H9 (cell line): ENCODE measurements around the gene AGAP3. TPM values are rescaled to one million over a fixed set of nuclear protein-coding genes. Genes with fewer than 3 reads are reported as not detected.

ENCODE experiments used
- DNase-seq: peaks from one replicate; pipeline ENCODE4 v3.0.0-alpha.2; 2017
- H2AFZ ChIP-seq: one replicate; pipeline ENCODE4 v1.6.1; 2013; ENCODE audit warnings: mild to moderate bottlenecking, low read length, control low read depth, moderate library complexity
- H2AK5ac ChIP-seq: 2 replicates; pipeline ENCODE4 v1.6.1; 2013; ENCODE audit warnings: low read length, control low read depth, mixed read lengths; ENCODE audit not compliant: insufficient read length
- H2BK120ac ChIP-seq: one replicate; pipeline ENCODE4 v1.6.1; 2013; ENCODE audit warnings: low read depth, mild to moderate bottlenecking, low read length, control low read depth, inconsistent platforms; ENCODE audit not compliant: poor library complexity, severe bottlenecking
- H2BK12ac ChIP-seq: 2 replicates; pipeline ENCODE4 v1.6.1; 2013; ENCODE audit warnings: low read length, control low read depth, mixed read lengths, low read depth; ENCODE audit not compliant: insufficient read length
- H2BK15ac ChIP-seq: 2 replicates; pipeline ENCODE4 v1.6.1; 2013; ENCODE audit warnings: low read depth, low read length, control low read depth
- H2BK20ac ChIP-seq: one replicate; pipeline ENCODE4 v1.6.1; 2013; ENCODE audit warnings: low read depth, mild to moderate bottlenecking, low read length, control low read depth, inconsistent platforms; ENCODE audit not compliant: poor library complexity, severe bottlenecking
- H2BK5ac ChIP-seq: 2 replicates; pipeline ENCODE4 v1.6.1; 2013; ENCODE audit warnings: low read length, control low read depth, mixed read lengths; ENCODE audit not compliant: insufficient read length
- H3K14ac ChIP-seq: 2 replicates; pipeline ENCODE4 v1.6.1; 2013; ENCODE audit warnings: low read length, control low read depth; ENCODE audit not compliant: insufficient read depth
- H3K18ac ChIP-seq: 2 replicates; pipeline ENCODE4 v1.6.1; 2013; ENCODE audit warnings: low read depth, mild to moderate bottlenecking, mixed read lengths, low read length, control low read depth; ENCODE audit not compliant: insufficient read length
- H3K23ac ChIP-seq: 2 replicates; pipeline ENCODE4 v1.6.1; 2013; ENCODE audit warnings: low read length, control low read depth, mixed read lengths, low read depth; ENCODE audit not compliant: insufficient read length
- H3K23me2 ChIP-seq: 2 replicates; pipeline ENCODE4 v1.6.1; 2013; ENCODE audit warnings: low read depth, mild to moderate bottlenecking, mixed read lengths, low read length, control low read depth; ENCODE audit not compliant: insufficient read length, poor library complexity, severe bottlenecking
- H3K27ac ChIP-seq: 2 replicates; pipeline ENCODE4 v1.5.1; 2013; ENCODE audit warnings: low read length, control low read depth, mixed read lengths, low read depth; ENCODE audit not compliant: insufficient read length
- H3K27me3 ChIP-seq: 2 replicates; pipeline ENCODE4 v1.6.1; 2013; ENCODE audit warnings: low read length, control low read depth, inconsistent platforms; ENCODE audit not compliant: insufficient read depth
- H3K4ac ChIP-seq: 2 replicates; pipeline ENCODE4 v1.6.1; 2013; ENCODE audit warnings: low read depth, mild to moderate bottlenecking, control low read depth, inconsistent platforms, low read length, moderate library complexity
- H3K4me1 ChIP-seq: 2 replicates; pipeline ENCODE4 v1.6.1; 2013; ENCODE audit warnings: low read length, control low read depth, inconsistent platforms; ENCODE audit not compliant: insufficient read depth
- H3K4me2 ChIP-seq: 2 replicates; pipeline ENCODE4 v1.6.1; 2013; ENCODE audit warnings: low read length, control low read depth, mixed read lengths; ENCODE audit not compliant: insufficient read length, insufficient read depth
- H3K56ac ChIP-seq: 2 replicates; pipeline ENCODE4 v1.6.1; 2013; ENCODE audit warnings: low read depth, mild to moderate bottlenecking, mixed read lengths, low read length, control low read depth; ENCODE audit not compliant: insufficient read length
- H3K79me1 ChIP-seq: 2 replicates; pipeline ENCODE4 v1.6.1; 2013; ENCODE audit warnings: low read depth, mild to moderate bottlenecking, moderate library complexity, low read length, control low read depth, inconsistent platforms; ENCODE audit not compliant: insufficient read depth, poor library complexity, severe bottlenecking
- H3K79me2 ChIP-seq: 2 replicates; pipeline ENCODE4 v1.6.1; 2013; ENCODE audit warnings: low read length, control low read depth, inconsistent platforms; ENCODE audit not compliant: insufficient read depth
- H3K9ac ChIP-seq: 2 replicates; pipeline ENCODE4 v1.6.1; 2013; ENCODE audit warnings: low read length, control low read depth, mixed read lengths; ENCODE audit not compliant: insufficient read length; ENCODE audit errors: extremely low read depth
- H3K9me3 ChIP-seq: one replicate; pipeline ENCODE4 v1.6.1; 2013; ENCODE audit warnings: low read depth, low read length, inconsistent platforms; ENCODE audit not compliant: control insufficient read depth
- H3T11ph ChIP-seq: one replicate; pipeline ENCODE4 v1.6.1; 2013; ENCODE audit warnings: mild to moderate bottlenecking, low read length, control low read depth, inconsistent platforms
- H4K20me1 ChIP-seq: one replicate; pipeline ENCODE4 v1.6.1; 2013; ENCODE audit not compliant: control insufficient read depth, insufficient read length, insufficient read depth
- H4K5ac ChIP-seq: 2 replicates; pipeline ENCODE4 v1.6.1; 2013; ENCODE audit warnings: low read depth, mild to moderate bottlenecking, mixed read lengths, low read length, control low read depth; ENCODE audit not compliant: insufficient read length
- H4K8ac ChIP-seq: replicated peaks from 2 replicates; pipeline ENCODE4 v1.6.1; 2013; ENCODE audit warnings: low read length, control low read depth, mixed read lengths, low read depth; ENCODE audit not compliant: insufficient read length
- H4K91ac ChIP-seq: 2 replicates; pipeline ENCODE4 v1.6.1; 2013; ENCODE audit warnings: low read depth, mild to moderate bottlenecking, moderate library complexity, mixed read lengths, low read length, control low read depth; ENCODE audit not compliant: insufficient read length
- H3K27ac Mint-ChIP-seq, 3 experiments: 2 replicates in 2 of 3; 3 replicates in 1 of 3; pipeline ENCODE4 v1.8.0; 2020 to 2021; ENCODE audit warnings: mixed read lengths in 3 of 3, mild to moderate bottlenecking in 1 of 3, moderate library complexity in 1 of 3
- H3K27me3 Mint-ChIP-seq: 2 replicates; pipeline ENCODE4 v1.8.0; 2021; ENCODE audit warnings: low read depth, mild to moderate bottlenecking, moderate library complexity, mixed read lengths
- H3K36me3 Mint-ChIP-seq, 3 experiments: 2 replicates in 2 of 3; 3 replicates in 1 of 3; pipeline ENCODE4 v1.8.0; 2020 to 2021; ENCODE audit warnings: low read depth in 3 of 3, mixed read lengths in 3 of 3; ENCODE audit not compliant: insufficient read depth in 1 of 3
- H3K4me1 Mint-ChIP-seq, 2 experiments: 2 replicates each; pipeline ENCODE4 v1.8.0; 2020; ENCODE audit warnings: mixed read lengths in 2 of 2
- H3K4me3 Mint-ChIP-seq, 2 experiments: 2 replicates in 1 of 2; 3 replicates in 1 of 2; pipeline ENCODE4 v1.8.0; 2020 to 2021; ENCODE audit warnings: mild to moderate bottlenecking in 2 of 2, mixed read lengths in 2 of 2, moderate library complexity in 1 of 2
- H3K9me3 Mint-ChIP-seq, 2 experiments: 2 replicates in 1 of 2; 3 replicates in 1 of 2; pipeline ENCODE4 v1.8.0; 2020; ENCODE audit warnings: mild to moderate bottlenecking in 2 of 2, mixed read lengths in 2 of 2, moderate library complexity in 1 of 2
- CTCF ChIP-seq: fragments of 200-600 bp; sonication (generic); conservative IDR thresholded peaks from 3 replicates; pipeline ENCODE4 v1.8.0; 2021; ENCODE audit warnings: antibody characterized with exemption, mild to moderate bottlenecking
- WGBS: extraction: QIAGEN DNeasy Blood & Tissue Kit; methylation state at CpG from one replicate; pipeline ENCODE4 v1.1.7; 2013; ENCODE audit warnings: missing lambda C conversion rate, low lambda C conversion rate, mixed read lengths; ENCODE audit not compliant: insufficient read length; ENCODE audit errors: extremely low coverage; 5-methylcytosine and 5-hydroxymethylcytosine counted together
- total RNA-seq: library from RNA; stranded (reverse); gene quantifications from 2 replicates; pipeline ENCODE4 v1.2.1, GENCODE V29; 2021

Gene AGAP3
- total RNA-seq, 1 experiment from 2014 or later: 97.7 TPM

GRCh38 chr7:151088856-151089699, 2.8 kb downstream of the AGAP3 start:
- Histone ChIP-seq H3T11ph (no peak overlapping the region), H3K4me1 (peaks cover 2% of the 10 kb centered on the region; the same call in 1 of the 2 replicates), H2BK15ac (no peak overlapping the region), H3K18ac (no peak overlapping the region), H2AK5ac (no peak overlapping the region), H2AFZ (no peak overlapping the region), H3K27me3 (no peaks in the 10 kb centered on the region; the same call in 1 of the 2 replicates), H3K23ac (no peak overlapping the region), H2BK120ac (no peak overlapping the region), H3K79me1 (peaks cover 4% of the 10 kb centered on the region), H4K5ac (no peak overlapping the region), H3K56ac (no peak overlapping the region), H4K91ac (no peak overlapping the region), H3K4ac (no peak overlapping the region), H3K9ac (no peak overlapping the region), H2BK20ac (no peak overlapping the region), H3K23me2 (peaks cover 13% of the 10 kb centered on the region), H3K27ac (no peak overlapping the region), H4K8ac (no peak overlapping the region), H2BK12ac (no peak overlapping the region), H3K79me2 (peaks cover 19% of the 10 kb centered on the region), H3K14ac (no peak overlapping the region), H3K9me3 (no peaks in the 10 kb centered on the region), H4K20me1 (no peaks in the 10 kb centered on the region), H3K4me2 (peak overlapping the region; percentile 47), H2BK5ac (no peak overlapping the region)
- no peak for DNase-seq
- H3K27ac Mint-ChIP-seq: peak overlapping the region in 1 of 3 experiments; percentile 34; a peak in 1 of 7 replicates
- TF ChIP-seq CTCF: no peak
- H3K36me3 Mint-ChIP-seq: peaks cover 0 to 18% (median 3%) of the 10 kb centered on the region in 3 experiments; a peak in 5 of 7 replicates
- peaks cover 43 to 44% of the 10 kb centered on the region in 2 experiments for H3K4me1 Mint-ChIP-seq
- peak overlapping the region; percentile 53 to 93 for H3K4me3 Mint-ChIP-seq
- no peaks in the 10 kb centered on the region; a peak in 1 of 5 replicates for H3K9me3 Mint-ChIP-seq
- no CpG with 5 or more reads among the region's 30 CpGs for WGBS
- peaks cover 12% of the 10 kb centered on the region for H3K27me3 Mint-ChIP-seq
